Measurements from ENCODE around the gene ELP2.
"Not testable (repeated sequence)": the region's sequence is repeated elsewhere in the genome, so short reads cannot be mapped to it uniquely, and the experiment has no call there.

ELP2 gene

GRCh38 chr18:36196238-36196995 lies 66.7 kb downstream of the ELP2 start:
- H3K27me3 ChIP-seq (ENCODE audit: control insufficient read depth in 1 of 2, insufficient read depth in 2 of 2, low read length in 2 of 2): no peaks in the 10 kb centered on the region
- peaks cover 8% of the 10 kb centered on the region in 2 donors for H3K4me1 ChIP-seq (ENCODE audit: control insufficient read depth in 1 of 2, insufficient read depth in 2 of 2, low read length in 2 of 2)
- no peak overlapping the region for H3K27ac ChIP-seq (ENCODE audit: low read depth, low read length)
- H3K9me3 ChIP-seq (ENCODE audit: control insufficient read depth in 1 of 2, low read length in 2 of 2): no peaks in the 10 kb centered on the region
- no peak overlapping the region for H3K4me3 ChIP-seq (ENCODE audit: low read depth in 1 of 2, low read length in 2 of 2)
- no peak overlapping the region for H3K9ac ChIP-seq (ENCODE audit: low read depth in 1 of 2, low read length in 2 of 2)
- H3K36me3 ChIP-seq (ENCODE audit: control insufficient read depth in 1 of 2, insufficient read depth in 2 of 2, low read length in 2 of 2): peaks cover 0 to 15% of the 10 kb centered on the region in 2 donors

GRCh38 chr18:36197511-36198166 lies 67.9 kb downstream of the ELP2 start:
- no peaks in the 10 kb centered on the region for H3K27me3 ChIP-seq (ENCODE audit: control insufficient read depth in 1 of 2, insufficient read depth in 2 of 2, low read length in 2 of 2)
- peaks cover 8% of the 10 kb centered on the region in 2 donors for H3K4me1 ChIP-seq (ENCODE audit: control insufficient read depth in 1 of 2, insufficient read depth in 2 of 2, low read length in 2 of 2)
- no peaks in the 10 kb centered on the region for H3K9me3 ChIP-seq (ENCODE audit: control insufficient read depth in 1 of 2, low read length in 2 of 2)
- H3K27ac ChIP-seq (ENCODE audit: low read depth, low read length): no peak overlapping the region
- H3K36me3 ChIP-seq (ENCODE audit: control insufficient read depth in 1 of 2, insufficient read depth in 2 of 2, low read length in 2 of 2): peaks cover 0 to 14% of the 10 kb centered on the region in 2 donors
- H3K4me3 ChIP-seq (ENCODE audit: low read depth in 1 of 2, low read length in 2 of 2): no peak overlapping the region
- no peak overlapping the region for H3K9ac ChIP-seq (ENCODE audit: low read depth in 1 of 2, low read length in 2 of 2)

DNA sequence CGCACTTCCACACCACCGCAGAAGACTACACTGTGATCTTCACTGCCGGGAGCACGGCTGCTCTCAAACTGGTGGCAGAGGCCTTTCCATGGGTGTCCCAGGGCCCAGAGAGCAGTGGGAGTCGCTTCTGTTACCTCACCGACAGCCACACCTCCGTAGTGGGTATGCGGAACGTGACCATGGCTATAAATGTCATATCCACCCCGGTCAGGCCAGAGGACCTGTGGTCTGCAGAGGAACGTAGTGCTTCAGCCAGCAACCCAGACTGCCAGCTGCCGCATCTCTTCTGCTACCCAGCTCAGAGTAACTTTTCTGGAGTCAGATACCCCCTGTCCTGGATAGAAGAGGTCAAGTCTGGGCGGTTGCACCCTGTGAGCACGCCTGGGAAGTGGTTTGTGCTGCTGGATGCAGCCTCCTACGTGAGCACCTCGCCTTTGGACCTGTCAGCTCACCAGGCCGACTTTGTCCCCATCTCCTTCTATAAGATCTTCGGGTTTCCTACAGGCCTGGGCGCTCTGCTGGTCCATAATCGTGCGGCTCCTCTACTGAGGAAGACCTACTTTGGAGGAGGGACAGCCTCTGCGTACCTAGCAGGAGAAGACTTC lies 70.1 kb downstream of the ELP2 start:
- Histone ChIP-seq H3K9me3 (ENCODE audit: control insufficient read depth in 1 of 2, low read length in 2 of 2) (no peaks in the 10 kb centered on the region), H3K9ac (ENCODE audit: low read depth in 1 of 2, low read length in 2 of 2) (no peak overlapping the region), H3K4me1 (ENCODE audit: control insufficient read depth in 1 of 2, insufficient read depth in 2 of 2, low read length in 2 of 2) (peaks cover 8% of the 10 kb centered on the region in 2 donors), H3K27me3 (ENCODE audit: control insufficient read depth in 1 of 2, insufficient read depth in 2 of 2, low read length in 2 of 2) (no peaks in the 10 kb centered on the region), H3K36me3 (ENCODE audit: control insufficient read depth in 1 of 2, insufficient read depth in 2 of 2, low read length in 2 of 2) (peaks cover 0 to 14% of the 10 kb centered on the region in 2 donors), H3K27ac (ENCODE audit: low read depth, low read length) (no peak overlapping the region), H3K4me3 (ENCODE audit: low read depth in 1 of 2, low read length in 2 of 2) (no peak overlapping the region)

- peaks cover 4 to 18% of the 10 kb centered on the region in 2 donors for H3K36me3 ChIP-seq (ENCODE audit: control insufficient read depth in 1 of 2, insufficient read depth in 2 of 2, low read length in 2 of 2)
- peaks cover 8% of the 10 kb centered on the region in 2 donors for H3K4me1 ChIP-seq (ENCODE audit: control insufficient read depth in 1 of 2, insufficient read depth in 2 of 2, low read length in 2 of 2)
- no peaks in the 10 kb centered on the region for H3K9me3 ChIP-seq (ENCODE audit: control insufficient read depth in 1 of 2, low read length in 2 of 2)
- H3K27ac ChIP-seq (ENCODE audit: low read depth, low read length): no peak overlapping the region
- no peak overlapping the region for H3K4me3 ChIP-seq (ENCODE audit: low read depth in 1 of 2, low read length in 2 of 2)
- H3K9ac ChIP-seq (ENCODE audit: low read depth in 1 of 2, low read length in 2 of 2): no peak overlapping the region
- H3K27me3 ChIP-seq (ENCODE audit: control insufficient read depth in 1 of 2, insufficient read depth in 2 of 2, low read length in 2 of 2): no peaks in the 10 kb centered on the region
These were observed 70.7 kb downstream of the ELP2 start for GRCh38 chr18:36200354-36200771.

DNA sequence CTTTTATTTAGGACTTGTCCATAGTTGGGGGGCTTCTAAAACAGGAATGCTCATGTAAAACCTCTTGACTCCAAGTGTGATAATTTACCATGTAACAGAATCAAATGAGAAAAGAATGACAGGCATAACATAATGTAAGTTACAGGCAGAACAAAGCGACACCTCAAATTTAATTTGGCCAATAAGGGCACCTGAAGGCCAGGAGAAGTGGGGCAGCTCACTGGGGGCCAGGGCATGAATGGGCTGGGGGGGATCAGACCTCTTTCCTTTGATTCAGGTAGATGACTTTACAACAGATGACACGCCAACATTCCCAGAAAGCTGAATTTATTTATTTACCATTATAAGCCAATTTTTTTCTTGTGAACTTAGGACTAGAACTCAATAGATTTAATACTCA lies 72.1 kb downstream of the ELP2 start:
- H3K27me3 ChIP-seq (ENCODE audit: control insufficient read depth in 1 of 2, insufficient read depth in 2 of 2, low read length in 2 of 2): no peaks in the 10 kb centered on the region
- H3K36me3 ChIP-seq (ENCODE audit: control insufficient read depth in 1 of 2, insufficient read depth in 2 of 2, low read length in 2 of 2): peaks cover 6 to 17% of the 10 kb centered on the region in 2 donors
- H3K4me3 ChIP-seq (ENCODE audit: low read depth in 1 of 2, low read length in 2 of 2): no peak overlapping the region
- H3K9me3 ChIP-seq (ENCODE audit: control insufficient read depth in 1 of 2, low read length in 2 of 2): no peaks in the 10 kb centered on the region
- no peak overlapping the region for H3K27ac ChIP-seq (ENCODE audit: low read depth, low read length)
- H3K9ac ChIP-seq (ENCODE audit: low read depth in 1 of 2, low read length in 2 of 2): no peak overlapping the region
- peaks cover 8% of the 10 kb centered on the region in 2 donors for H3K4me1 ChIP-seq (ENCODE audit: control insufficient read depth in 1 of 2, insufficient read depth in 2 of 2, low read length in 2 of 2)

GRCh38 chr18:36203360-36203895 lies 73.7 kb downstream of the ELP2 start:
- H3K27ac ChIP-seq (ENCODE audit: low read depth, low read length): no peak overlapping the region
- H3K9ac ChIP-seq (ENCODE audit: low read depth in 1 of 2, low read length in 2 of 2): no peak overlapping the region
- H3K4me3 ChIP-seq (ENCODE audit: low read depth in 1 of 2, low read length in 2 of 2): no peak overlapping the region
- peaks cover 8% of the 10 kb centered on the region in 2 donors for H3K4me1 ChIP-seq (ENCODE audit: control insufficient read depth in 1 of 2, insufficient read depth in 2 of 2, low read length in 2 of 2)
- peaks cover 0 to 6% of the 10 kb centered on the region in 2 donors for H3K9me3 ChIP-seq (ENCODE audit: control insufficient read depth in 1 of 2, low read length in 2 of 2)
- no peaks in the 10 kb centered on the region for H3K27me3 ChIP-seq (ENCODE audit: control insufficient read depth in 1 of 2, insufficient read depth in 2 of 2, low read length in 2 of 2)
- peaks cover 6 to 17% of the 10 kb centered on the region in 2 donors for H3K36me3 ChIP-seq (ENCODE audit: control insufficient read depth in 1 of 2, insufficient read depth in 2 of 2, low read length in 2 of 2)

DNA sequence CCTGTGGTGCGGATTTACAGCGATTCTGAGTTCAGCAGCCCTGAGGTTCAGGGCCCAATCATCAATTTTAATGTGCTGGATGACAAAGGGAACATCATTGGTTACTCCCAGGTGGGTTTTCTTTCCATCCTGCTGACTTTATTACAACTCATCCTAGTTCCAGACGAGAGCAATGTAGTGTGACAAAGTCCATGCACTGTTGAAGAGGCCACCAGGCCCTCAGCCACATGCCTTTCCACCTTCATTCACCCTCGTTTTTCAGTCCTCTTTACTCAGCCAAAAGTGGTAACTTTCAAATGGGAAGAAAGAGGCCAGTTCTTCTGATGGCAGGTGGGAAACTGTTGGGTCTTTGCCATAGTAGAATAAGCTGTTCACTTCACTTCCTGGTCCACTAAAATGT lies 75.5 kb downstream of the ELP2 start:
- H3K4me1 ChIP-seq (ENCODE audit: control insufficient read depth in 1 of 2, insufficient read depth in 2 of 2, low read length in 2 of 2): peaks cover 1 to 5% of the 10 kb centered on the region in 2 donors
- H3K27me3 ChIP-seq (ENCODE audit: control insufficient read depth in 1 of 2, insufficient read depth in 2 of 2, low read length in 2 of 2): no peaks in the 10 kb centered on the region
- no peak overlapping the region for H3K9ac ChIP-seq (ENCODE audit: low read depth in 1 of 2, low read length in 2 of 2)
- H3K27ac ChIP-seq (ENCODE audit: low read depth, low read length): no peak overlapping the region
- H3K9me3 ChIP-seq (ENCODE audit: control insufficient read depth in 1 of 2, low read length in 2 of 2): peaks cover 0 to 6% of the 10 kb centered on the region in 2 donors
- peaks cover 6 to 14% of the 10 kb centered on the region in 2 donors for H3K36me3 ChIP-seq (ENCODE audit: control insufficient read depth in 1 of 2, insufficient read depth in 2 of 2, low read length in 2 of 2)
- no peak overlapping the region for H3K4me3 ChIP-seq (ENCODE audit: low read depth in 1 of 2, low read length in 2 of 2)

GRCh38 chr18:36207303-36207702 lies 77.6 kb downstream of the ELP2 start:
- H3K36me3 ChIP-seq (ENCODE audit: control insufficient read depth in 1 of 2, insufficient read depth in 2 of 2, low read length in 2 of 2): peaks cover 9 to 25% of the 10 kb centered on the region in 2 donors
- H3K4me3 ChIP-seq (ENCODE audit: low read depth in 1 of 2, low read length in 2 of 2): no peak overlapping the region
- no peak overlapping the region for H3K27ac ChIP-seq (ENCODE audit: low read depth, low read length)
- H3K27me3 ChIP-seq (ENCODE audit: control insufficient read depth in 1 of 2, insufficient read depth in 2 of 2, low read length in 2 of 2): no peaks in the 10 kb centered on the region
- no peaks in the 10 kb centered on the region for H3K4me1 ChIP-seq (ENCODE audit: control insufficient read depth in 1 of 2, insufficient read depth in 2 of 2, low read length in 2 of 2)
- H3K9ac ChIP-seq (ENCODE audit: low read depth in 1 of 2, low read length in 2 of 2): no peak overlapping the region
- peaks cover 0 to 6% of the 10 kb centered on the region in 2 donors for H3K9me3 ChIP-seq (ENCODE audit: control insufficient read depth in 1 of 2, low read length in 2 of 2)

- not testable (repeated sequence) for H3K9me3 ChIP-seq (ENCODE audit: control insufficient read depth in 1 of 2, low read length in 2 of 2); H3K27me3 ChIP-seq (ENCODE audit: control insufficient read depth in 1 of 2, insufficient read depth in 2 of 2, low read length in 2 of 2); H3K27ac ChIP-seq (ENCODE audit: low read depth, low read length); H3K4me1 ChIP-seq (ENCODE audit: control insufficient read depth in 1 of 2, insufficient read depth in 2 of 2, low read length in 2 of 2); H3K9ac ChIP-seq (ENCODE audit: low read depth in 1 of 2, low read length in 2 of 2); H3K4me3 ChIP-seq (ENCODE audit: low read depth in 1 of 2, low read length in 2 of 2)
- H3K36me3 ChIP-seq (ENCODE audit: control insufficient read depth in 1 of 2, insufficient read depth in 2 of 2, low read length in 2 of 2): peaks cover 11 to 26% of the 10 kb centered on the region in 2 donors
These were observed 78.3 kb downstream of the ELP2 start for GRCh38 chr18:36207969-36208368.

DNA sequence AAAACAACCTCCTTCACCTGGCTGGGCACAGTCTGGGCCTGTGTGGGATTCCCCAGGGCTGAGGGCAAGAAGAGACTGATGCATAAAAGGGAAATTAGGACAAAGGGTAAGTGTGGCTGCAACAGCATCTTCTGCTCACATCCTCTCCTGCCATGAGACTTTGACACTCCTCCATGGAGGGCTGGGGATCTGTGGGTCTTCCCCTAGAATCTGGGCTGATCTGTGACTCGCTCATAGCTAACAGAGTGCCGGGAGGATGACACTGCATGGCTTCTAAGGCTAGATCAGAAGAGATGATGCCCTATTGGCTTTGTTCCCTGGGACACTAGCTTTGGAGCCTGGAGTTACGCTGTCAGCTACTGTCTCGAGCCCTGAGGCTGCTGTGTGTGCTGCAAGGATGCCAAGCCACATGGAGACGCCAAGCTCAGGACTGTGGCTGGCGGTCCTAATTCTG lies 81.9 kb downstream of the ELP2 start:
- H3K27me3 ChIP-seq (ENCODE audit: control insufficient read depth in 1 of 2, insufficient read depth in 2 of 2, low read length in 2 of 2): no peaks in the 10 kb centered on the region
- no peak overlapping the region for H3K27ac ChIP-seq (ENCODE audit: low read depth, low read length)

More for the DNA sequence above, 81.9 kb downstream of the ELP2 start:
- Histone ChIP-seq H3K4me3 (ENCODE audit: low read depth in 1 of 2, low read length in 2 of 2) (no peak overlapping the region), H3K9ac (ENCODE audit: low read depth in 1 of 2, low read length in 2 of 2) (no peak overlapping the region), H3K4me1 (ENCODE audit: control insufficient read depth in 1 of 2, insufficient read depth in 2 of 2, low read length in 2 of 2) (peaks cover under 1% of the 10 kb centered on the region in 2 donors), H3K9me3 (ENCODE audit: control insufficient read depth in 1 of 2, low read length in 2 of 2) (peaks cover 0 to 6% of the 10 kb centered on the region in 2 donors), H3K36me3 (ENCODE audit: control insufficient read depth in 1 of 2, insufficient read depth in 2 of 2, low read length in 2 of 2) (peaks cover 5 to 35% of the 10 kb centered on the region in 2 donors)
